Stomach (tissue), 4 donors: ENCODE measurements around the gene PARVG.

ENCODE experiments used
- POLR2A ChIP-seq, 4 donors: fragments of 450-650 bp; IDR thresholded peaks; one replicate each; pipeline ENCODE4 v1.6.1; 2016; ENCODE audit warnings: antibody characterized with exemption in 4 of 4, control low read depth in 2 of 4, mild to moderate bottlenecking in 1 of 4, moderate library complexity in 1 of 4
- POLR2AphosphoS5 ChIP-seq, 3 donors: sonication (generic); formaldehyde crosslinking; IDR thresholded peaks; one replicate each; pipeline ENCODE4 v1.6.1; 2016; ENCODE audit warnings: antibody characterized with exemption in 3 of 3
- TF ChIP-seq, protein P1 (sequence below), 7 experiments: fragments of 450-650 bp in 4 of 7; fragments of 200-600 bp in 3 of 7; sonication (generic) in 3 of 7; IDR thresholded peaks; one replicate each; pipeline ENCODE4 v1.5.1; 2016 to 2019; ENCODE audit warnings: antibody characterized with exemption in 7 of 7, control low read depth in 2 of 7, mild to moderate bottlenecking in 1 of 7

DNA sequence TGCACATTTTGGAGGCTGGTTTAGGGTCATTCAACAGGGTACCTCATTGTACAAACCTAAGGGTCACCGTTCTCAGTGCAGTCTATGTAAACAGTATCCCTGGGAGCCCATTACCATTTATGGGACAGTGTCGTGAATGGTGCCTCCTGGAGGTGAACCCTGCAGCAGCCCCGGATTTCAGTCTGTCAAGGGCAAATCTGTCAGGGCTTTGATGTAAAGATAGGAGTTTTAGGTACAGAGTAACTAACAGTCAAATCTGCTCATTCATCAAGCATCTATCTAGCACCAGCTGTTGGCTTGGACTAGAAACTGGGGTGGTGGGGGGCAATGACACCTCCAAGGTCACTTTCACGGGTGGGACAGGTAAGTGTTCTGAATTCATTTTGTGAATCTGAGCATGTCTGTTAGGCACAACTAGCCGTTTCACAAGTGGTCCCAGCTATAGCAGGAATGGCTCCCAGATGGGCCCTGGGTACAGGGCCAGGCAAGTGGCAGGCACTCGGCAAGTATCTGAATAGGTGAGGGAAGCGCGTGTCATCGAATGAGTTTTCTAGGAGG, 63.6 kb downstream of the PARVG start:
- TF ChIP-seq, protein P1, sequence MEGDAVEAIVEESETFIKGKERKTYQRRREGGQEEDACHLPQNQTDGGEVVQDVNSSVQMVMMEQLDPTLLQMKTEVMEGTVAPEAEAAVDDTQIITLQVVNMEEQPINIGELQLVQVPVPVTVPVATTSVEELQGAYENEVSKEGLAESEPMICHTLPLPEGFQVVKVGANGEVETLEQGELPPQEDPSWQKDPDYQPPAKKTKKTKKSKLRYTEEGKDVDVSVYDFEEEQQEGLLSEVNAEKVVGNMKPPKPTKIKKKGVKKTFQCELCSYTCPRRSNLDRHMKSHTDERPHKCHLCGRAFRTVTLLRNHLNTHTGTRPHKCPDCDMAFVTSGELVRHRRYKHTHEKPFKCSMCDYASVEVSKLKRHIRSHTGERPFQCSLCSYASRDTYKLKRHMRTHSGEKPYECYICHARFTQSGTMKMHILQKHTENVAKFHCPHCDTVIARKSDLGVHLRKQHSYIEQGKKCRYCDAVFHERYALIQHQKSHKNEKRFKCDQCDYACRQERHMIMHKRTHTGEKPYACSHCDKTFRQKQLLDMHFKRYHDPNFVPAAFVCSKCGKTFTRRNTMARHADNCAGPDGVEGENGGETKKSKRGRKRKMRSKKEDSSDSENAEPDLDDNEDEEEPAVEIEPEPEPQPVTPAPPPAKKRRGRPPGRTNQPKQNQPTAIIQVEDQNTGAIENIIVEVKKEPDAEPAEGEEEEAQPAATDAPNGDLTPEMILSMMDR (IDR thresholded peaks at IDR 0.05), result no peak
- TF ChIP-seq POLR2AphosphoS5 (IDR thresholded peaks at IDR 0.05) (no peak), POLR2A (IDR thresholded peaks at IDR 0.05) (no peak)
